SK-N-MC (cell line): ENCODE results near the gene TMEM165.

Source experiments
- EZH2 ChIP-seq: fragments of 200-600 bp; sonication (generic); IDR thresholded peaks from one replicate; pipeline ENCODE4 v1.6.1; 2017; ENCODE audit warnings: antibody characterized with exemption
- POLR2AphosphoS5 ChIP-seq: IDR thresholded peaks from 2 replicates; pipeline ENCODE4 v1.6.1; 2012; ENCODE audit warnings: mild to moderate bottlenecking, low read depth, low read length, borderline replicate concordance

- TF ChIP-seq EZH2 (no peak), POLR2AphosphoS5 (no peak)
Observed at GRCh38 chr4:55407119-55407518, 11.4 kb downstream of the TMEM165 start.
